Embryonic facial prominence (tissue), 1 donor: ENCODE data around the gene EXD3.

ENCODE experiments used
- DNase-seq: peaks from one replicate; pipeline ENCODE4 v3.0.0-alpha.2; 2016; ENCODE audit errors: extremely low spot score

EXD3 gene

GRCh38 chr9:137447722-137448601, 25.0 kb upstream of the EXD3 start:
- no peak for DNase-seq

- no peak for DNase-seq
Observed at GRCh38 chr9:137446851-137447471, 24.0 kb upstream of the EXD3 start.

- DNase-seq, result no peak
Observed at GRCh38 chr9:137445930-137446431, 23.0 kb upstream of the EXD3 start.

GRCh38 chr9:137445275-137445807, 22.4 kb upstream of the EXD3 start:
- DNase-seq, result no peak

- no peak for DNase-seq
Observed at GRCh38 chr9:137444106-137444790, 21.3 kb upstream of the EXD3 start.

- DNase-seq, result no peak
Observed at GRCh38 chr9:137441935-137442321, 19.0 kb upstream of the EXD3 start.

GRCh38 chr9:137441289-137441934, 18.4 kb upstream of the EXD3 start, which contains the start of gene ENTPD8:
Gene ENTPD8 (minus strand): TSS chr9:137441357. CDS start chr9:137438285, 3,072 bp downstream.
- no peak for DNase-seq

- no peak for DNase-seq
Observed at GRCh38 chr9:137439158-137439714, 16.3 kb upstream of the EXD3 start.

- DNase-seq, result no peak
Observed at GRCh38 chr9:137438591-137439157, 15.7 kb upstream of the EXD3 start.

- no peak for DNase-seq
Observed at GRCh38 chr9:137437691-137438590, 15.0 kb upstream of the EXD3 start.

GRCh38 chr9:137436761-137437600, 14.0 kb upstream of the EXD3 start:
- no peak for DNase-seq

GRCh38 chr9:137435980-137436760, 13.2 kb upstream of the EXD3 start:
- no peak for DNase-seq

GRCh38 chr9:137435381-137435891, 12.5 kb upstream of the EXD3 start:
- no peak for DNase-seq

- DNase-seq, result no peak
Observed at GRCh38 chr9:137434498-137435380, 11.8 kb upstream of the EXD3 start.

GRCh38 chr9:137433916-137434431, 11.0 kb upstream of the EXD3 start:
- DNase-seq, result no peak

- no peak for DNase-seq
Observed at GRCh38 chr9:137433349-137433915, 10.5 kb upstream of the EXD3 start.
